HPDE6-E6E7 (cell line): Measurements from ENCODE around the gene AP5M1.
"Not testable (repeated sequence)": the region's sequence is repeated elsewhere in the genome, so short reads cannot be mapped to it uniquely, and the experiment has no call there.

Experiments
- DNase-seq: peaks from one replicate; pipeline ENCODE4 v3.0.0; 2011; ENCODE audit warnings: missing footprints; ENCODE audit errors: extremely low spot score

AP5M1 gene

GRCh38 chr14:57268161-57269069 is at the start of gene AP5M1, which contains the start of gene EXOC5:
Gene AP5M1 (plus strand): TSS chr14:57268971. CDS start chr14:57269315, 344 bp downstream.
Gene EXOC5 (minus strand): TSS chr14:57268905. CDS start chr14:57268648, 257 bp downstream.
- DNase-seq = peak; percentile 57

DNA sequence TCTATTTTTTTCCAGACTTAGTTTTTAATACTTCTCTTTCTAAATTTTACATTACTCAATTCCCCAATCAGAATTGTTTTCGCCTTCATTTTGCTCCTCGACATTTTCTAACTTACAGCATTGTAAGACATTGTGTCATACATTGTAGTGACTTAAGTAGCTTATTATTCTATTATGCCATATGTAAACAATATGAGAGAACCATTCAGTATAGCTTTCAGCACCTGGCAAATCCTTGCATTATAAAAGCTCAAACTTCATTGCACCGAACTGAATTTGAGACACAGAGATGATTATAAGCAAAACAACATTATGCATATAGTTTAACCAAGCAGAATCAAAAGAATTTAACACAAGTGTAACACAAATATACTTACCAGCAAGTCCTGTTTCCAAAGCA is 46.8 kb upstream of the AP5M1 start:
- no peak for DNase-seq

DNA sequence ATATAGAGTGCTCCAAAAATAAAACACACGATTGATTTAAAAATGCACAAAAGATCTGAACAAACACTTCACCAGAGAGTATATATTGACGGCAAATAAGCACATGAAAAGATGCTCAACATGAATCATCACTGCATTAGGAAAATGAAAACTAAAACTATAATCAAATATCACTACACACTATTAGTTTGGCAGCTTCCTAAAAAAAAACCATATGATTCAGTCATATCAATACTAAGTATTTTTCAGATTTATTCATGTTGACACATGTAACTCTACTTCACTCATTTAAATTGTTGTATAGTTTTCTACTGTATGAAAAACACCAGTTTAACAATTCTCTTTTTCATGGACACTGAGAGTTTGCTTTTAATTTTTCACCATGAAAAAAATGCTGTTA is 41.7 kb upstream of the AP5M1 start:
- no peak for DNase-seq

- DNase-seq = not testable (repeated sequence)
Measured at GRCh38 chr14:57228320-57228719, 40.5 kb upstream of the AP5M1 start.

DNA sequence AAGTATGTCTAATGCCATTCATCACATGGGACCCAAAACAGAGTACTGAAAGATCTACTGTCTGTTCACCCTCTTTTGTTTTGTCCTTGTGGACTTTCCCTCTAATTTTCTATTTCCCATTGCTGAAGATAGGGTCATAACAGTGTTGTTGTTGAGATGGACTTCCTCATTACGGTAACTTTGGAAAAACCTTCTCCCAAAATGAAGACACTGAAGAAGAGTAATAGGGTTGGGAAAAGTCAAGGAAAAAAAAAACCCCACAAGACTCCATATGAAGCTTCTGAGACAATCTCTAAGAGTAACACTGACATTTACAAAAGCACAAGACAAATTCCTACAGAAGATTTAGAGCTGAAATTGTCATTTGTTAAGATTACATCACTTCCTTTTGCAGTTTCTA is 36.8 kb upstream of the AP5M1 start:
- no peak for DNase-seq

DNA sequence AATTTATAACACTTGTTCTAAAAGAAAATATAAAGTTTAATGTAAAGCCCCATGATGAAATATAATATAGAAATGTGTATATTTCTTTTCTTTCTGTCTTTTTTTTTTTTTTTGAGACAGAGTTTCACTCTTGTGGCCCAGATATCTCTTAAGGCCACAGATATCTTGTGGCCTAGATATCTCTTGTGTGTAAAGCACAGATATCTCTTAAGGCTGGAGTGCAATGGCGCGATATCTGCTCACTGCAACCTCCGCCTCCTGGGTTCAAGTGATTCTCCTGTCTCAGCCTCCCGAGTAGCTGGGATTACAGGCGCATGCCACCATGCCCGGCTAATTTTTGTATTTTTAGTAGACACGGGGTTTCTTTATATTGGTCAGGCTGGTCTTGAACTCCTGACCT is 28.7 kb upstream of the AP5M1 start:
- not testable (repeated sequence) for DNase-seq

GRCh38 chr14:57243320-57243719 is 25.5 kb upstream of the AP5M1 start:
- DNase-seq = no peak

DNA sequence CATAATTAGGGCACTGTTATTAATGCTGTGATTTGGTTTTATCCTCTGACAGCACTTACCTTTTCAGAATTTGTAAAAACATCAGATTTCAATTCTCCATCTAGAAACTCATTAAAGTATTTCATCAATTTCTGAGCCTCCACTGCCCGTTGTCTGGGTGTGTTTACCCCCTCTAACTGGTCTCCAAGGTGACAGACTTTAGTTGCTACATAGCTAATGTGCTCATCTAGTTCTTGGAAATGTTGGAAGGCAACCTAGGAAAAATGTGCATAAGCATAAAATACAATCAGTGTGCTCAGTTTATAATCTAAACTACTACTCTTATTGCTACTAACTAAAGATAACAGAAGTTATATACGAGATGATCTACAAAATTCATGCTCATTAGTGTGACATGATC is 24.7 kb upstream of the AP5M1 start:
- no peak for DNase-seq

- no peak for DNase-seq
Measured at GRCh38 chr14:57245941-57246340, 22.8 kb upstream of the AP5M1 start.

- no peak for DNase-seq
Measured at GRCh38 chr14:57246933-57247657, 21.7 kb upstream of the AP5M1 start.

GRCh38 chr14:57254884-57255283 is 13.9 kb upstream of the AP5M1 start:
- DNase-seq = no peak

GRCh38 chr14:57258221-57258620 is 10.6 kb upstream of the AP5M1 start:
- DNase-seq = not testable (repeated sequence)

- no peak for DNase-seq
Measured at GRCh38 chr14:57259672-57260071, 9.1 kb upstream of the AP5M1 start.

DNA sequence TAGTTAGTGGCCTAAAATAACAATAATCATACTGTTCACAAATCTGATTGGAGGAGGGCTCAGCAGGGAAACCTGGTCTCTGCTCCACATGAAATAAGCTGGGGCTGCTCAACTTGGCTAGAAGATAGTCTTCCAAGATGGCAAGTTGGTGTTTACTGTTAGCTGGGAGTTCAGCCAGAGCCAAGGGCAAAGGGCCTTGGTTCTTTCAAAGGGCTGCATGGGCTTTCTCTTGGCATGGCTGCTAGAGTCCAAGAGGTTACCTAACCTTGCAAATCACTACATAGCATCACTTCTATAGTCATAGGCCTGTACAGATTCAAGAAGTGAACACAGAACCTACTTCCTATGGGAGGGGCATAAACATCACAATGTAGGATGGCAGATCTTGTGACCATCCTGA is 7.2 kb upstream of the AP5M1 start:
- no peak for DNase-seq

DNA sequence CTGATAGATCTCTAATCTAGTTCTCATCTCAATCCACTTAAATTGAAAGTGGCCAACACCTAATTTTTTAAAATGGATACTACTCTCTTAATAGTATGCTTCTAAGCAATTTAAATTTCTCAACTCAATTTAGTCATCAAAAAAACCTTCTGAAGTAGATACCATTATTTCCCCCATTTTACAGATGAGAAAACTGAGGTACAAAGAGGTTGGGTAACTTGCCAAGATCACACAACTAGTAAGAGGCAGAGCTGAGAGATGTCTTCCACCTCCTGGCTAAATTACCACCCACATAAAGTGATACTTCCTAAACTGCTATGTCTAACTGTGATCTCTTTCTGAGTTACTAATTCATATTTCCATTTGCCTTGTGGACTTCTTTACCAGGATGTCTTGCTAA is 6.7 kb upstream of the AP5M1 start:
- no peak for DNase-seq

GRCh38 chr14:57266065-57266464 is 2.7 kb upstream of the AP5M1 start:
- no peak for DNase-seq

- no peak for DNase-seq
Measured at GRCh38 chr14:57273236-57273635, 4.5 kb downstream of the AP5M1 start.

- no peak for DNase-seq
Measured at GRCh38 chr14:57274551-57274950, 5.8 kb downstream of the AP5M1 start.

- DNase-seq = no peak
Measured at GRCh38 chr14:57275023-57275664, 6.4 kb downstream of the AP5M1 start.

DNA sequence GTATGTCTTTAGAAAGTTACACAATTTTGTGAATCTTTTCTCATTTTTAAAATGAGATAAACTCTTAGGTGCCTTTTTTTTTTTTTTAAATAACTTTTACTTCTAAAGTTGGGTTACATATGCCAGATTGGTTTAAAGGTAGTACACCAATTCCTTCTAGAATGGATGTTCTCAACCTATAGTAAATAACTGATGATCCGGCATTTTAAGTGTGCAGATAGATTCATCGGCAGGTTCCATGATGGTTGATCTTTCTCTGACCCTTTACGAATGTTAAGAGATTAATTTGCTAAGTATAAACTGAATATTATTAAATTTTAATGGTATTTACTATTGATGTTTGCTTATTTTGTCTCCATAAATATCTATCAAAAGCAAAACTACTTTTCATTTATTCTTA is 8.3 kb downstream of the AP5M1 start:
- DNase-seq = no peak

- DNase-seq = no peak
Measured at GRCh38 chr14:57287745-57288144, 19.0 kb downstream of the AP5M1 start.

DNA sequence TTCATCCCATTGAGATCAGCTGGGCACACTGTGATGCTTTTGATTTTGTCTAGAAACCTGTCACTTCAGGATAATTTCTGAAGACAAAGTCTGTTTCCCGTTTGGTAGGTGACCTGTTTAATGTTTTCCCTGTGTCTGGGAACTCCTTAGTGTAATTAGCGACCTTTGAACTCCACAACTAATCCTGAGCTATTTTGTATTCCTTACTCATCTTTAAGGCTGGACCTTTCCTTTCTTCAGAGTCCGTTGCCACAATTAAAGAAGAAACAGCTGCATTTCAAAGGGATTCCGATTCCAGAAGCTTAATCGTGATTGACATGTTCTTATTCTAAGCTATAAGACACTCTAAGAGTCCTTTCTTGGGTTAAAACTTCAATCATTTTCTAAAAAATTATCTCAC is 22.0 kb downstream of the AP5M1 start:
- no peak for DNase-seq
